Measurements from ENCODE around the gene TRMT1. TPM values are rescaled to one million over a fixed set of nuclear protein-coding genes. Genes with fewer than 3 reads are reported as not detected.

Gene TRMT1
- polyA plus RNA-seq, 1 donor: 42.0 TPM

- DNase-seq: no peak
These were observed 44.9 kb downstream of the TRMT1 start for GRCh38 chr19:13071444-13072187.

- no peak for DNase-seq
These were observed 46.0 kb downstream of the TRMT1 start for GRCh38 chr19:13070425-13071140.

- DNase-seq: no peak
These were observed 46.9 kb downstream of the TRMT1 start for GRCh38 chr19:13069415-13070359.

GRCh38 chr19:13068085-13068846, 48.3 kb downstream of the TRMT1 start:
- DNase-seq: no peak

- DNase-seq: no peak
These were observed 49.4 kb downstream of the TRMT1 start for GRCh38 chr19:13066933-13067807.

- DNase-seq: no peak
These were observed 50.3 kb downstream of the TRMT1 start for GRCh38 chr19:13066226-13066625.

GRCh38 chr19:13064092-13064489, 52.4 kb downstream of the TRMT1 start:
- DNase-seq: no peak

- DNase-seq: no peak
These were observed 53.0 kb downstream of the TRMT1 start for GRCh38 chr19:13063461-13064091.

GRCh38 chr19:13062317-13062716, 54.2 kb downstream of the TRMT1 start:
- DNase-seq: no peak

GRCh38 chr19:13060964-13061927, 55.3 kb downstream of the TRMT1 start:
- DNase-seq: peak; percentile 83

- no peak for DNase-seq
These were observed 56.1 kb downstream of the TRMT1 start for GRCh38 chr19:13060233-13060963.

- DNase-seq: no peak
These were observed 57.4 kb downstream of the TRMT1 start for GRCh38 chr19:13058951-13059660.

- DNase-seq: no peak
These were observed 58.8 kb downstream of the TRMT1 start for GRCh38 chr19:13057744-13058143.

GRCh38 chr19:13057147-13057572, 59.4 kb downstream of the TRMT1 start:
- no peak for DNase-seq

- DNase-seq: no peak
These were observed 60.4 kb downstream of the TRMT1 start for GRCh38 chr19:13056052-13056660.

- no peak for DNase-seq
These were observed 61.1 kb downstream of the TRMT1 start for GRCh38 chr19:13055213-13056051.

All from left kidney (tissue), 2 donors.